ENCODE measurements around the gene TECPR2. TPM values are rescaled to one million over a fixed set of nuclear protein-coding genes. Genes with fewer than 3 reads are reported as not detected.

TECPR2 gene
- total and polyA plus RNA-seq, 10 of the 15 experiments (the other 5 are each of a cell fraction or from before 2014, with no cell fraction given), result 0.15 to 10.0 (median 3.0) TPM

- BruUV-seq (replicated peaks), result no TSS peak
- H3K4me3 ChIP-seq, result no peak overlapping the region
- H3K4me1 ChIP-seq (ENCODE audit: control insufficient read depth, insufficient read depth, low read length), result no peaks in the 10 kb centered on the region
- H3K4me2 ChIP-seq (ENCODE audit: control insufficient read depth, insufficient read depth), result no peak overlapping the region
- H3K9me3 ChIP-seq (replicated peaks; ENCODE audit: control insufficient read depth, insufficient read depth, low read length), result no peaks in the 10 kb centered on the region
- no peak for DNase-seq (ENCODE audit: low read depth, low spot score)
- no peaks in the 10 kb centered on the region for H4K20me1 ChIP-seq (ENCODE audit: control insufficient read depth, insufficient read depth)
- ChIA-PET CTCF (interaction anchor here (0.5 to 1.8 kb wide), 2 partner anchors 34 to 162 kb away, joined by 4 to 5 read pairs; no protein-coding TSS in a partner anchor), POLR2A (no interaction called here), SMC1A (ENCODE audit: uncharacterized antibody, unreplicated experiment) (interaction anchor here (1.0 kb wide), 1 partner anchor 222 kb away, joined by 3 read pairs; no protein-coding TSS in a partner anchor), RAD21 (ENCODE audit: unreplicated experiment) (no interaction called here)
- in situ Hi-C loops (cut with MboI), result no loop called here
- WGBS (ENCODE audit: insufficient coverage, insufficient replicate concordance, low lambda C conversion rate, missing lambda C conversion rate), result 95% methylated on average over 8 of the region's 9 CpGs
- H3K79me2 ChIP-seq (ENCODE audit: control insufficient read depth, insufficient read depth, low read length), result no peaks in the 10 kb centered on the region
- no peak overlapping the region for H2AFZ ChIP-seq (ENCODE audit: control insufficient read depth, low read depth, low read length)
- no peak overlapping the region for H3K9ac ChIP-seq (ENCODE audit: control insufficient read depth, insufficient read depth, low read length)
- intact Hi-C loops (cut with micrococcal nuclease; ENCODE audit: unreplicated experiment), result no loop called here
- no peak for FAIRE-seq
- no peak for ATAC-seq
- no peaks in the 10 kb centered on the region for H3K36me3 ChIP-seq (ENCODE audit: control insufficient read depth in 2 of 2, insufficient read depth in 2 of 2, low read length in 1 of 2)
- H3K27me3 ChIP-seq (replicated peaks in 1 of 2; ENCODE audit: control insufficient read depth in 2 of 2, insufficient read depth in 2 of 2, low read length in 1 of 2), result no peaks in the 10 kb centered on the region
- no peak overlapping the region for H3K27ac ChIP-seq (ENCODE audit: control insufficient read depth, insufficient read depth)
- TF ChIP-seq KLF5 (IDR thresholded peaks at IDR 0.05; ENCODE audit: partially characterized antibody) (no peak), KDM1A (IDR thresholded peaks at IDR 0.05; ENCODE audit: borderline replicate concordance) (no peak), CBX3 (IDR thresholded peaks at IDR 0.05; ENCODE audit: borderline replicate concordance, low read depth) (no peak), ZNF592 (IDR thresholded peaks at IDR 0.05) (no peak), NR2C2 (IDR thresholded peaks at IDR 0.05; ENCODE audit: borderline replicate concordance, control insufficient read depth, insufficient read length, low read depth) (no peak), NFYA (IDR thresholded peaks at IDR 0.05; ENCODE audit: borderline replicate concordance, low read depth, low read length) (no peak), MTA3 (IDR thresholded peaks at IDR 0.05; ENCODE audit: borderline replicate concordance, low read length) (no peak), MYB (IDR thresholded peaks at IDR 0.05; ENCODE audit: borderline replicate concordance, low read depth, low read length) (no peak), ZBTB40 (IDR thresholded peaks at IDR 0.05; ENCODE audit: borderline replicate concordance) (no peak), EP300 (IDR thresholded peaks at IDR 0.05; ENCODE audit: borderline replicate concordance in 1 of 2, control insufficient read depth in 1 of 2, low read depth in 2 of 2, low read length in 2 of 2) (no peak)
These were observed 110.0 kb downstream of the TECPR2 start for GRCh38 chr14:102472791-102473150.

Data from GM12878 (cell line).